WTC11 (cell line): ENCODE measurements around the gene MPP1.

Experiments used
- ARID4B ChIP-seq: sonication (generic); formaldehyde crosslinking; IDR thresholded peaks from 2 replicates; pipeline ENCODE4 v1.8.0; 2023; ENCODE audit warnings: missing genetic modification reagents, mild to moderate bottlenecking, borderline replicate concordance
- CREB1 ChIP-seq: sonication (generic); formaldehyde crosslinking; IDR thresholded peaks from 2 replicates; pipeline ENCODE4 v1.8.0; 2023; ENCODE audit warnings: mild to moderate bottlenecking, missing genetic modification reagents
- CTCF ChIP-seq: fragments of 200-600 bp; IDR thresholded peaks from 2 replicates; pipeline ENCODE4 v1.8.0; 2022; ENCODE audit warnings: antibody characterized with exemption
- ELF4 ChIP-seq: sonication (generic); formaldehyde crosslinking; IDR thresholded peaks from 2 replicates; pipeline ENCODE4 v1.8.1; 2022; ENCODE audit warnings: low read depth, mild to moderate bottlenecking, moderate library complexity, missing genetic modification reagents
- FOXP1 ChIP-seq: sonication (generic); formaldehyde crosslinking; IDR thresholded peaks from 2 replicates; pipeline ENCODE4 v1.8.0; 2022; ENCODE audit warnings: missing genetic modification reagents, mild to moderate bottlenecking, moderate library complexity, borderline replicate concordance
- MAX ChIP-seq: sonication (generic); formaldehyde crosslinking; IDR thresholded peaks from 2 replicates; pipeline ENCODE4 v1.8.0; 2022; ENCODE audit warnings: mild to moderate bottlenecking, missing genetic modification reagents
- MLX ChIP-seq: sonication (generic); formaldehyde crosslinking; IDR thresholded peaks from 2 replicates; pipeline ENCODE4 v1.8.1; 2023; ENCODE audit warnings: mild to moderate bottlenecking, missing genetic modification reagents, moderate library complexity
- SP1 ChIP-seq: sonication (generic); formaldehyde crosslinking; conservative IDR thresholded peaks from 2 replicates; pipeline ENCODE4 v1.8.1; 2022; ENCODE audit warnings: missing genetic modification reagents
- TCF7 ChIP-seq: sonication (generic); formaldehyde crosslinking; IDR thresholded peaks from 2 replicates; pipeline ENCODE4 v1.8.0; 2022; ENCODE audit warnings: mild to moderate bottlenecking, low read depth, missing genetic modification reagents, moderate library complexity
- TEAD4 ChIP-seq: sonication (generic); formaldehyde crosslinking; IDR thresholded peaks from 2 replicates; pipeline ENCODE4 v1.8.0; 2022; ENCODE audit warnings: mild to moderate bottlenecking, missing genetic modification reagents
- USF2 ChIP-seq: sonication (generic); formaldehyde crosslinking; IDR thresholded peaks from 2 replicates; pipeline ENCODE4 v1.8.1; 2023; ENCODE audit warnings: mild to moderate bottlenecking, missing genetic modification reagents, moderate library complexity
- ZNF512 ChIP-seq: sonication (generic); formaldehyde crosslinking; IDR thresholded peaks from 2 replicates; pipeline ENCODE4 v1.8.1; 2022; ENCODE audit warnings: missing genetic modification reagents, borderline replicate concordance

GRCh38 chrX:154829926-154830442 lies 24.7 kb upstream of the MPP1 start:
- TF ChIP-seq ELF4 (CRISPR knock-in tag), result no peak
- no peak for TF ChIP-seq CREB1 (CRISPR knock-in tag)
- no peak for TF ChIP-seq CTCF
- TF ChIP-seq ZNF512, result no peak
- no peak for TF ChIP-seq MLX (CRISPR knock-in tag)
- no peak for TF ChIP-seq MAX (CRISPR knock-in tag)
- TF ChIP-seq FOXP1 (CRISPR knock-in tag), result no peak
- TF ChIP-seq TEAD4 (CRISPR knock-in tag), result no peak
- no peak for TF ChIP-seq SP1 (CRISPR knock-in tag)
- no peak for TF ChIP-seq ARID4B (CRISPR knock-in tag)
- no peak for TF ChIP-seq USF2 (CRISPR knock-in tag)
- no peak for TF ChIP-seq TCF7 (CRISPR knock-in tag)
